Tibial nerve (tissue), 3 donors: Measurements from ENCODE around the gene GDF3.

Source experiments
- CTCF ChIP-seq, 5 experiments: fragments of 200-600 bp in 3 of 5; fragments of 450-650 bp in 2 of 5; sonication (generic) in 3 of 5; IDR thresholded peaks; one replicate each; pipeline ENCODE4 v1.5.1; 2016 to 2019; ENCODE audit warnings: antibody characterized with exemption in 5 of 5, mild to moderate bottlenecking in 3 of 5, moderate library complexity in 2 of 5
- POLR2A ChIP-seq, 2 donors: fragments of 450-650 bp; IDR thresholded peaks; one replicate each; pipeline ENCODE4 v1.6.1; 2017; ENCODE audit warnings: antibody characterized with exemption in 2 of 2, mild to moderate bottlenecking in 2 of 2, moderate library complexity in 2 of 2

DNA sequence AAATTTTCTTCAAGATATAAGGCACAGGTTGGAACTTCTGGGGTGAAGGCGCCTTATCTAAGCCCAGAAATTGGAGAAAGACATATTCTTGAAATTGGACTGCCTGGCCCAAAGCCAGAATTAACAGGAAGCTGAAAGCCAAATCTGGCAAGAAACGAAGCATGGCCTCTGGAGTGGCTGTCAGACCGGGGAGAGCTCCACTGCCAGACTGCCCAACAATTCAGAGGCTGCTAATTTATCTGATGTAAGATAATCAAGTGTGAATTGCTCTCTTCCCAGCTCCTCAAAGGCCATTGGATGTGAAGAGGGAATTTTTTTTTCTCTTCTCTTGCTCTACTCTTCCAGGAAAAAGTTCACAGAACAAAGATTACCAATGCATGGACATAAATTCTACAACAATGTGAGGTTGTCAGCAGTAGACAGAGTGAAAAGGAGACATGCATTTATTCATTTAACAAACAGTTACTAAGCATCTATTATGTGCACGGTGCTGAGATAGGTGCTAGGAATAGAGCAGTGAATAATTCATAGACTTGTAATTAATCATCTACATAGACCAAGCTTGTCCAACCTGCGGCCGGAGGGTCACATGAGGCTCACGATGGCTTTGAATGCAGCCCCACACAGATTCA lies at the start of gene GDF3:
- no peak for TF ChIP-seq CTCF (IDR thresholded peaks at IDR 0.05)
- no peak for TF ChIP-seq POLR2A (IDR thresholded peaks at IDR 0.05)
